GM23248 (cell line): ENCODE data around the gene CASZ1.

Source experiments
- EZH2 ChIP-seq: fragments of 200-600 bp; sonication (generic); IDR thresholded peaks from 2 replicates; pipeline ENCODE4 v1.6.1; 2018; ENCODE audit warnings: antibody characterized with exemption, mild to moderate bottlenecking; ENCODE audit not compliant: insufficient read depth, poor library complexity, severe bottlenecking
- EZH2phosphoT487 ChIP-seq: fragments of 200-600 bp; sonication (generic); IDR thresholded peaks from 2 replicates; pipeline ENCODE4 v1.6.1; 2018; ENCODE audit warnings: antibody characterized with exemption, moderate library complexity, mild to moderate bottlenecking, low read depth; ENCODE audit not compliant: insufficient read depth

DNA sequence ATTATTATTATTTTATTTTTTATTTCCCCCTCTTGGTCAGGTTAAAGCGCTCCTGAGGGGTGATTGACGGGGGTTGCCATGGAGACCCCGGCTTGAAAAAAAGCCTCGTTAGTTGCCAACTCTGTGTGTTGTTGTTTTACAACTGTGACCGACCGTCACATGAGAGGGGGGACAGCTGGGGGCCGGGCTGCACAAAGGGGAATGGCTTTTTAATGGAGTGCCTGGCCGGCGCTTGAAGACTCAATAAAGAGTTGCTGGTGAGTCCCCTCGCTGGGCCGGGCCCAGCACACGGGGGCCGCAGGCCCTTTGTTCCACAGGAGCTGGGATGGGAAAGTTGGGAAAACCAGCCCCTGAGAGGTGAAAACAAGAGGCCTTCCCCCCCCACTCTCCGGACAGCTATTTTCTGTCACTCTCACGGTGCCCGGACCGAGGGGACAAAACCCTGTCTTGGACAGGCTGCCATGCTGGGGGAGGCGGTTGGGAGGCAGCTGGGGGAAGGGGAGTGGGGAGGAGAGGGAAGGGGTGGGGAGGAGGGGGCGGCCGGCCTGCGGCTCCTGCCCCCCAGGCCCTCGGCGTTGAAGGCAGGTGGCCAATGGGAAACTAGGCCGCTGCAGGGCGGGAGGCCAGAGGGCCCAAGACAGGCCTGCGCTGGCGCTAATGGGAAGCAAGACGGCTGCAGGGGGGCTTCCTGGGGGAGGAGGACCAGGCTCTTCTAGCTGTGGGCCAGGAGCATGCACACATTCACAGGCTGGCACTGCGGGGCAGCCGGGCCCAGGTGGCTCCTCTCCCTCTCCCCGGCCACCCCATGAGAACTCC lies 67.6 kb downstream of the CASZ1 start:
- TF ChIP-seq EZH2 (no peak), EZH2phosphoT487 (no peak)
